ENCODE results near the gene ZNF512B.
A peak's percentile ranks its signal among the peaks of the same experiment; 100 is the strongest.
"Not testable (repeated sequence)": the region's sequence is repeated elsewhere in the genome, so short reads cannot be mapped to it uniquely, and the experiment has no call there.

ZNF512B gene

GRCh38 chr20:63969838-63970713, at the start of gene ZNF512B:
TSS of gene ZNF512B (minus strand) at chr20:63969930. CDS start at chr20:63967950, 1,980 bp downstream.
- no peak for DNase-seq (ENCODE audit: low spot score)

GRCh38 chr20:64015635-64016034, 45.9 kb upstream of the ZNF512B start:
- DNase-seq (ENCODE audit: low spot score), result no peak
- no peak for FAIRE-seq

More at GRCh38 chr20:63969838-63970713, at the start of gene ZNF512B:
- no peak for FAIRE-seq

GRCh38 chr20:64012385-64013154, 42.8 kb upstream of the ZNF512B start:
- not testable (repeated sequence) for FAIRE-seq; DNase-seq (ENCODE audit: low spot score)

- DNase-seq (ENCODE audit: low spot score) (no peak), FAIRE-seq (no peak)
Measured at GRCh38 chr20:64011366-64011779, 41.6 kb upstream of the ZNF512B start.

GRCh38 chr20:64010711-64011237, 41.0 kb upstream of the ZNF512B start:
- no peak for FAIRE-seq
- no peak for DNase-seq (ENCODE audit: low spot score)

GRCh38 chr20:64009811-64010387, 40.2 kb upstream of the ZNF512B start:
- FAIRE-seq (no peak), DNase-seq (ENCODE audit: low spot score) (no peak)

GRCh38 chr20:64006902-64007301, 37.2 kb upstream of the ZNF512B start:
- FAIRE-seq (no peak), DNase-seq (ENCODE audit: low spot score) (no peak)

- FAIRE-seq (no peak), DNase-seq (ENCODE audit: low spot score) (no peak)
Measured at GRCh38 chr20:64006490-64006889, 36.8 kb upstream of the ZNF512B start.

- FAIRE-seq, result no peak
- no peak for DNase-seq (ENCODE audit: low spot score)
Measured at GRCh38 chr20:64005394-64005793, 35.7 kb upstream of the ZNF512B start.

- FAIRE-seq, result no peak
- DNase-seq (ENCODE audit: low spot score), result no peak
Measured at GRCh38 chr20:64003960-64004725, 34.4 kb upstream of the ZNF512B start.

- FAIRE-seq (no peak), DNase-seq (ENCODE audit: low spot score) (no peak)
Measured at GRCh38 chr20:64001607-64002011, 31.9 kb upstream of the ZNF512B start.

- DNase-seq (ENCODE audit: low spot score) (no peak), FAIRE-seq (no peak)
Measured at GRCh38 chr20:64000906-64001305, 31.2 kb upstream of the ZNF512B start.

- FAIRE-seq (no peak), DNase-seq (ENCODE audit: low spot score) (no peak)
Measured at GRCh38 chr20:63982937-63983336, 13.2 kb upstream of the ZNF512B start.

- peak; percentile 57 for FAIRE-seq
- DNase-seq (ENCODE audit: low spot score), result peak; percentile 91
Measured at GRCh38 chr20:63980806-63981728, 11.3 kb upstream of the ZNF512B start, which contains the start of gene PRPF6. TSS of gene PRPF6 (plus strand) at chr20:63981132. CDS start at chr20:63981246, 114 bp downstream.

GRCh38 chr20:63980317-63980805, 10.6 kb upstream of the ZNF512B start:
- DNase-seq (ENCODE audit: low spot score) (no peak), FAIRE-seq (no peak)

GRCh38 chr20:63979557-63980316, 10.0 kb upstream of the ZNF512B start, which contains the start of gene SAMD10:
TSS of gene SAMD10 (minus strand) at chr20:63979642. CDS start at chr20:63979467, 175 bp downstream.
- no peak for FAIRE-seq
- DNase-seq (ENCODE audit: low spot score), result peak; percentile 50

GRCh38 chr20:63979229-63979556, 9.5 kb upstream of the ZNF512B start:
- no peak for DNase-seq (ENCODE audit: low spot score)
- no peak for FAIRE-seq

GRCh38 chr20:63978319-63979228, 8.8 kb upstream of the ZNF512B start:
- FAIRE-seq (no peak), DNase-seq (ENCODE audit: low spot score) (peak; percentile 58)
